ENCODE measurements around the gene SLC25A23. TPM values are rescaled to one million over a fixed set of nuclear protein-coding genes. Genes with fewer than 3 reads are reported as not detected.

The SLC25A23 gene
- total RNA-seq, 1 experiment from 2014 or later: 14.5 TPM

DNA sequence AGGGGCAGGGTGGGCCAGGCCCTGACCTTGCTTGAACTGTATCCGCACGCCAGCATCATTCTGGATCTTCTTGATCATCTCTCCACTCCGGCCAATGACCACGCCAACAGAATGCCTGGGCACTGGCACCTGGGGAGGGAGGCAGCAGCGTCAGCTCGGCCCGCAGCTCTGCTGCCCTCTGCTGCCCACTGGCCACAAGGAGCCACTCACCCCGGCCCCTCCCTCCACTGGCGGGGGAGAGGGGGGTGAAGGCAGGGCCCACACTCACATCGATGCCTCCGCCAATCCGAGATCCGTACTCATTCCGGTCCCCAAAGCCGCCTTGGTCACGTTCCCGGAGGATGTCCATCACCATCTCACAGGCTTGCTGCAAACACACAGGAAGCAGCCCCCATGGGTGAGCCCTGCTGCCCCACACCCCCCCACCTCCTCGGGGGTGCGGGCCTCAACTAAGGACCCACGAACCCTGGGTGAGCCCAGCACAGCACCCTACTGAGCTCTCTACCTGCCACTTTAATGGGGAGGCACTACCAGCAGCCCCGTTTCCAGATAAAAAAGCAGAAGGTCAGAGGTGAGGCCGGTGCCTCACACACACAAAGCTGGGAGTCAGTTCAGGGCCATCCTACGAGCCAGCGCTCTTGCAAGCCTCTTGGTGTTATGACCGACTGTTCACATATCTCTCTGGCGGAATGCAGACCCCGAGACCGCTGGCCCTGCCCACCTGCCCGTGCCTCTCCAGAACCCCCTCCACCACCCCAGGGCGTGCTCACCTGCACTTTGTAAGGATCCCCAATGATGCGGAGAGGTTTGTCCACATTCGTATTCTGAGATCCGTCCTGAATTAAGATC, 41.7 kb downstream of the SLC25A23 start:
- POLR2A ChIA-PET: interaction anchor here (0.6 kb wide), 1 partner anchor 65 kb away, joined by 4 read pairs; no protein-coding TSS in a partner anchor
- peaks cover 7% of the 10 kb centered on the region for H3K4me1 Mint-ChIP-seq (ENCODE audit: insufficient read depth, unreplicated experiment)
- no peaks in the 10 kb centered on the region for H3K27me3 Mint-ChIP-seq (ENCODE audit: insufficient read depth, unreplicated experiment)
- peaks cover 87% of the 10 kb centered on the region for H3K36me3 Mint-ChIP-seq (ENCODE audit: insufficient read depth, unreplicated experiment)
- CTCF ChIA-PET: interaction anchor here (0.6 kb wide), 1 partner anchor 14 kb away, joined by 5 read pairs; no protein-coding TSS in a partner anchor
- BruUV-seq (replicated peaks): no TSS peak
- no peak overlapping the region for H3K4me3 Mint-ChIP-seq (ENCODE audit: unreplicated experiment)
- DNase-seq (ENCODE audit: unreplicated experiment): peak; percentile 14
- intact Hi-C loops (cut with micrococcal nuclease): loop anchor here (5.0 kb wide), 1 partner anchor 291 kb away; no protein-coding TSS in a partner anchor
- H3K9me3 Mint-ChIP-seq (ENCODE audit: unreplicated experiment): no peaks in the 10 kb centered on the region
- H3K27ac Mint-ChIP-seq (ENCODE audit: low read depth, unreplicated experiment): no peak overlapping the region
- TF ChIP-seq, protein P1, sequence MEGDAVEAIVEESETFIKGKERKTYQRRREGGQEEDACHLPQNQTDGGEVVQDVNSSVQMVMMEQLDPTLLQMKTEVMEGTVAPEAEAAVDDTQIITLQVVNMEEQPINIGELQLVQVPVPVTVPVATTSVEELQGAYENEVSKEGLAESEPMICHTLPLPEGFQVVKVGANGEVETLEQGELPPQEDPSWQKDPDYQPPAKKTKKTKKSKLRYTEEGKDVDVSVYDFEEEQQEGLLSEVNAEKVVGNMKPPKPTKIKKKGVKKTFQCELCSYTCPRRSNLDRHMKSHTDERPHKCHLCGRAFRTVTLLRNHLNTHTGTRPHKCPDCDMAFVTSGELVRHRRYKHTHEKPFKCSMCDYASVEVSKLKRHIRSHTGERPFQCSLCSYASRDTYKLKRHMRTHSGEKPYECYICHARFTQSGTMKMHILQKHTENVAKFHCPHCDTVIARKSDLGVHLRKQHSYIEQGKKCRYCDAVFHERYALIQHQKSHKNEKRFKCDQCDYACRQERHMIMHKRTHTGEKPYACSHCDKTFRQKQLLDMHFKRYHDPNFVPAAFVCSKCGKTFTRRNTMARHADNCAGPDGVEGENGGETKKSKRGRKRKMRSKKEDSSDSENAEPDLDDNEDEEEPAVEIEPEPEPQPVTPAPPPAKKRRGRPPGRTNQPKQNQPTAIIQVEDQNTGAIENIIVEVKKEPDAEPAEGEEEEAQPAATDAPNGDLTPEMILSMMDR (IDR thresholded peaks at IDR 0.05; ENCODE audit: unreplicated experiment): peak; percentile 24

- ChIA-PET CTCF (interaction anchor here (0.6 kb wide), 1 partner anchor 15 kb away, joined by 5 read pairs; no protein-coding TSS in a partner anchor), POLR2A (interaction anchor here (0.6 kb wide), 1 partner anchor 64 kb away, joined by 4 read pairs; no protein-coding TSS in a partner anchor)
- intact Hi-C loops (cut with micrococcal nuclease): loop anchor here (5.0 kb wide), 1 partner anchor 290 kb away; no protein-coding TSS in a partner anchor
- no peak overlapping the region for H3K27ac Mint-ChIP-seq (ENCODE audit: low read depth, unreplicated experiment)
- no peak for DNase-seq (ENCODE audit: unreplicated experiment)
- H3K4me1 Mint-ChIP-seq (ENCODE audit: insufficient read depth, unreplicated experiment): no peaks in the 10 kb centered on the region
- no peaks in the 10 kb centered on the region for H3K9me3 Mint-ChIP-seq (ENCODE audit: unreplicated experiment)
- TF ChIP-seq, protein P1 (IDR thresholded peaks at IDR 0.05; ENCODE audit: unreplicated experiment): no peak
- H3K27me3 Mint-ChIP-seq (ENCODE audit: insufficient read depth, unreplicated experiment): no peaks in the 10 kb centered on the region
- peaks cover 80% of the 10 kb centered on the region for H3K36me3 Mint-ChIP-seq (ENCODE audit: insufficient read depth, unreplicated experiment)
- no TSS peak for BruUV-seq (replicated peaks)
- no peak overlapping the region for H3K4me3 Mint-ChIP-seq (ENCODE audit: unreplicated experiment)
Measured at GRCh38 chr19:6416658-6417405, 42.8 kb downstream of the SLC25A23 start.

DNA sequence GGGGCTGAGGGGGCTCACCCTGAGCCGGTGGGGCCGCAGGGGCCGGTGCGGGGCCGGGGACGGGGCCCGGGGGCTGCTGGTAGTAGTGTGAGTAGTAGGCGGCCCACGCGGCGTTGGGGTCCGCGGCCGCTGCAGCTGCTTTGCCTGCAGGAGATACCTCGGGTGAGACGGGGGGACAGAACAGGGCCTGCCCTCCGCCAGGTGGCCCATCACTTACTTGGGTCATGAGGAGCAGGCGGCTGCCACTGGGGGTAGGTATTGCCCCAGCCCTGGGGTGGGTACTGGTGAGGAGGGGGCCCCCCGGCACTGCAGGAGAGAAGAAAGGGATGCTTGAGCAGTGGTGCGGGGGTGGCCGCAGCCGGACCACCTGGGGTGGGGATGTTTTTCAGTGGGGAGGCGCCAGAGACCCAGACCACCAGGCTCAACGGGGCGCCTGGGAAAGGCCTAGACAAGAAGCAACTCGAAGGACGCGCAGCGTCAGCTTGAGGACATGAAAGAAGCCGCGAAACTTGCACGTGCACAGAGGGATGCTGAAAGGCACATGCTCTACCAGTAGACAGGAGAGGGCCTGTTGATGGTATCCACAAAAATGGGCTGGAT, 43.9 kb downstream of the SLC25A23 start:
- Mint-ChIP-seq H3K4me3 (ENCODE audit: unreplicated experiment) (no peak overlapping the region), H3K27ac (ENCODE audit: low read depth, unreplicated experiment) (no peak overlapping the region), H3K27me3 (ENCODE audit: insufficient read depth, unreplicated experiment) (no peaks in the 10 kb centered on the region), H3K36me3 (ENCODE audit: insufficient read depth, unreplicated experiment) (peaks cover 69% of the 10 kb centered on the region), H3K4me1 (ENCODE audit: insufficient read depth, unreplicated experiment) (no peaks in the 10 kb centered on the region), H3K9me3 (ENCODE audit: unreplicated experiment) (no peaks in the 10 kb centered on the region)
- no peak for DNase-seq (ENCODE audit: unreplicated experiment)
- POLR2A ChIA-PET: no interaction called here
- TF ChIP-seq, protein P1 (IDR thresholded peaks at IDR 0.05; ENCODE audit: unreplicated experiment): no peak
- CTCF ChIA-PET: interaction anchor here (0.6 kb wide), 1 partner anchor 218 kb away, joined by 3 read pairs; no protein-coding TSS in a partner anchor
- intact Hi-C loops (cut with micrococcal nuclease): loop anchor here (5.0 kb wide), 1 partner anchor 288 kb away; no protein-coding TSS in a partner anchor
- BruUV-seq (replicated peaks): no TSS peak

All from MCF 10A (cell line).